ENCODE measurements around the gene SLC39A6.
"Not testable (repeated sequence)": the region's sequence is repeated elsewhere in the genome, so short reads cannot be mapped to it uniquely, and the experiment has no call there.

The SLC39A6 gene

DNA sequence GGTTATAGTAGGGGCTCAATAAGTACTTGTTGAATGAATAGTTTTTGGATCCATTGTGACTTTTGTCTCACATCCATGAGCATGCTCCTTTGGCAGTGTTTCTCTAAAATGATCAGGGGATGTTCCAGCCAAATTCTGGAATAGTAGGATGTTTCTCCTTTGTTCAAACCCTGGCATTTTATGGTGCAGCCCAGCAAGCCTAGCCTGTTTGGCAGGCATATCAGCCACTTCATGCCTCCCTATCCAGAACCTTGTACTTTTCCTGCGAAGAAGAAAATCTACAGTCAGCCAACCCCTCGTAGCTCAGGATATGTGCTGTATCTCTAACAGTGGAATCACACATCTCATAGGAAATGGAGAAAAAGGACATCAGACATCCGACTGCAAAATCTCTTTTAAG is 34.7 kb downstream of the SLC39A6 start (continued):
- TF ChIP-seq, protein P1, sequence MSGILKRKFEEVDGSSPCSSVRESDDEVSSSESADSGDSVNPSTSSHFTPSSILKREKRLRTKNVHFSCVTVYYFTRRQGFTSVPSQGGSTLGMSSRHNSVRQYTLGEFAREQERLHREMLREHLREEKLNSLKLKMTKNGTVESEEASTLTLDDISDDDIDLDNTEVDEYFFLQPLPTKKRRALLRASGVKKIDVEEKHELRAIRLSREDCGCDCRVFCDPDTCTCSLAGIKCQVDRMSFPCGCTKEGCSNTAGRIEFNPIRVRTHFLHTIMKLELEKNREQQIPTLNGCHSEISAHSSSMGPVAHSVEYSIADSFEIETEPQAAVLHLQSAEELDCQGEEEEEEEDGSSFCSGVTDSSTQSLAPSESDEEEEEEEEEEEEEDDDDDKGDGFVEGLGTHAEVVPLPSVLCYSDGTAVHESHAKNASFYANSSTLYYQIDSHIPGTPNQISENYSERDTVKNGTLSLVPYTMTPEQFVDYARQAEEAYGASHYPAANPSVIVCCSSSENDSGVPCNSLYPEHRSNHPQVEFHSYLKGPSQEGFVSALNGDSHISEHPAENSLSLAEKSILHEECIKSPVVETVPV (CRISPR knock-in tag; IDR thresholded peaks at IDR 0.05) = no peak
- TF ChIP-seq GLIS3 (CRISPR knock-in tag; IDR thresholded peaks at IDR 0.05) (no peak), CSDC2 (CRISPR knock-in tag; IDR thresholded peaks at IDR 0.05) (no peak), PPARA (CRISPR knock-in tag; IDR thresholded peaks at IDR 0.05; ENCODE audit: borderline replicate concordance) (no peak), ZFP30 (CRISPR knock-in tag; IDR thresholded peaks at IDR 0.05) (no peak), POU6F1 (CRISPR knock-in tag; IDR thresholded peaks at IDR 0.05; ENCODE audit: borderline replicate concordance, low read depth) (no peak), TCF4 (CRISPR knock-in tag; IDR thresholded peaks at IDR 0.05; ENCODE audit: borderline replicate concordance) (no peak), ZNF70 (CRISPR knock-in tag; IDR thresholded peaks at IDR 0.05) (no peak)

- not testable (repeated sequence) for ATAC-seq
These were observed 37.0 kb downstream of the SLC39A6 start for GRCh38 chr18:36092116-36092515.

DNA sequence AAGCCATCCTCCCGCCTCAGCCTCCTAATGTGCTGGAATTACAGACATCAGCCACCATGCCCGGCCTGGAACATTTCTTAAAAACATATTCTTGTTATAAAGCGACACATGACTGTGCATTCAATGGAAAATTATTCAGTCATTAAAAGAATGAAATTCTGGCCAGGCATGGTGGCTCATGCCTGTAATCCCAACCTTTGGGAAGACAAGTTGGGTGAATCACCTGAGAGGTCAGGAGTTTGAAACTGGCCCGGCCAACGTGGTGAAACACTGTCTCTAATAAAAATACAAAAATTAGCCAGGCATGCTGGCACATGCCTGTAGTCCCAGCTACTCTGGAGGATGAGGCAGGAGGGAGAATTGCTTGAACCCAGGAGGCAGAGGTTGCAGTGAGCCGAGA is 40.1 kb downstream of the SLC39A6 start:
- TF ChIP-seq ZC3H10 (CRISPR knock-in tag; IDR thresholded peaks at IDR 0.05) (no peak), ZNF70 (CRISPR knock-in tag; IDR thresholded peaks at IDR 0.05) (no peak), PPARA (CRISPR knock-in tag; IDR thresholded peaks at IDR 0.05; ENCODE audit: borderline replicate concordance) (no peak), PATZ1 (CRISPR knock-in tag; IDR thresholded peaks at IDR 0.05; ENCODE audit: borderline replicate concordance) (no peak), TSHZ2 (CRISPR knock-in tag; IDR thresholded peaks at IDR 0.05) (no peak), ISL1 (CRISPR knock-in tag; IDR thresholded peaks at IDR 0.05) (no peak), CSDC2 (CRISPR knock-in tag; IDR thresholded peaks at IDR 0.05) (no peak), TOX (CRISPR knock-in tag; IDR thresholded peaks at IDR 0.05; ENCODE audit: borderline replicate concordance) (no peak), ZFP3 (CRISPR knock-in tag; IDR thresholded peaks at IDR 0.05) (no peak)
- TF ChIP-seq, protein P1 (CRISPR knock-in tag; IDR thresholded peaks at IDR 0.05) = no peak
- no peak for ATAC-seq

GRCh38 chr18:36088256-36088655 is 40.9 kb downstream of the SLC39A6 start:
- no peak for ATAC-seq
- TF ChIP-seq ZFP30 (CRISPR knock-in tag; IDR thresholded peaks at IDR 0.05) = no peak
- no peak for TF ChIP-seq TCF4 (CRISPR knock-in tag; IDR thresholded peaks at IDR 0.05; ENCODE audit: borderline replicate concordance)
- TF ChIP-seq ZNF70 (CRISPR knock-in tag; IDR thresholded peaks at IDR 0.05) = no peak
- TF ChIP-seq GLIS3 (CRISPR knock-in tag; IDR thresholded peaks at IDR 0.05) = no peak
- TF ChIP-seq TOX (CRISPR knock-in tag; IDR thresholded peaks at IDR 0.05; ENCODE audit: borderline replicate concordance) = no peak
- no peak for TF ChIP-seq ZNF8 (CRISPR knock-in tag; IDR thresholded peaks at IDR 0.05)
- TF ChIP-seq ISL1 (CRISPR knock-in tag; IDR thresholded peaks at IDR 0.05) = no peak
- TF ChIP-seq CSDC2 (CRISPR knock-in tag; IDR thresholded peaks at IDR 0.05) = no peak
- TF ChIP-seq TSHZ2 (CRISPR knock-in tag; IDR thresholded peaks at IDR 0.05) = no peak
- TF ChIP-seq PATZ1 (CRISPR knock-in tag; IDR thresholded peaks at IDR 0.05; ENCODE audit: borderline replicate concordance) = no peak
- TF ChIP-seq POU6F1 (CRISPR knock-in tag; IDR thresholded peaks at IDR 0.05; ENCODE audit: borderline replicate concordance, low read depth) = no peak
- no peak for TF ChIP-seq RARB (CRISPR knock-in tag; IDR thresholded peaks at IDR 0.05)
- no peak for TF ChIP-seq ESRRG (CRISPR knock-in tag; IDR thresholded peaks at IDR 0.05)
